HG02938 (cell line): ENCODE measurements around the gene KCP.
"Not testable (repeated sequence)": the region's sequence is repeated elsewhere in the genome, so short reads cannot be mapped to it uniquely, and the experiment has no call there.

Experiments used
- ATAC-seq: cut with Tn5 transposase; IDR thresholded peaks from one replicate; pipeline ENCODE4 v1.9.1; 2021; ENCODE audit warnings: mild to moderate bottlenecking, moderate library complexity; ENCODE audit not compliant: unreplicated experiment

The KCP gene

DNA sequence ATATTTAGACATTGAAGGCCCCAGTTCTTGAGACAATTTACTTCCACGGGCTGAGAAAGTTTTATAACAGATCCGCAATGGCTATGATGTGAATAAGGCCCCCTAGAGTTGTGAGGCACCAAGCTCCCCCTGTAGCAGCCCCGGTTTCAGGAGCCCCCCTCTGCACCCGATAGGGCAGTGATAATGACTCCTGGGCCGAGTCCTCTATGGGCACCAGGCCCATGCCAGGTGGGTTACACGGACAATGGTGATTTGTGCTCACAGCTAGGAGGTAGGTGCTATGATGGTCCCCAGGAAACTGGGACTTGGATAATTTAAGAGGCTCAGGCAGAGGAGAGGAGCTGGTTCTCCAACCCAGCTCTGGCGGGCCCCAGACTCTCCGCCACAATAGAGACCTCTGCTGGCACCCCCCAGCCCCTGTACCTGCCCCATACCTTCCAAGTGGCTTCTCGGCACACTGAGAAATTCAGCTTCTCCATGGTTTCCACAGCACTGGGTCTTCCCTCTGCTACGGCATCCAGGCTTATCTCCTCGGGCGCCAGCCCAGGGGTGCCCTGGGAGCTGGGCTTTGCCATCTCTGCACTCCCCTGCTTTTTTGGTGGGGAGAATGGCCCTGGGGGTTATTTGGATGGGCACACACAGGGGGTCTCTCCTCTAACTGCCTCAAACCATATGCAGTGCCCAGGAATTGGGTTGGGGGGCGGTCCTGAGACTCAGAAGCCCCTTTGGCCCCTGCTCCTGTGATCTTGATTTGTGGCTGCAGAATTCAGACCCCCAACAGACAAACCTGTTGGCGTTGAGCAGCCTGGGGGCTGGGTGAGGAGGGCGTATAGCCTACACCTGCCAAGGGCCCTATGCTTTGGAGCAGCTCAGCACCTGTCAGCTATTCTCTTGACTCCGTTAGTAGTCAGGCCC lies 12.2 kb upstream of the KCP start:
- ATAC-seq: no peak

DNA sequence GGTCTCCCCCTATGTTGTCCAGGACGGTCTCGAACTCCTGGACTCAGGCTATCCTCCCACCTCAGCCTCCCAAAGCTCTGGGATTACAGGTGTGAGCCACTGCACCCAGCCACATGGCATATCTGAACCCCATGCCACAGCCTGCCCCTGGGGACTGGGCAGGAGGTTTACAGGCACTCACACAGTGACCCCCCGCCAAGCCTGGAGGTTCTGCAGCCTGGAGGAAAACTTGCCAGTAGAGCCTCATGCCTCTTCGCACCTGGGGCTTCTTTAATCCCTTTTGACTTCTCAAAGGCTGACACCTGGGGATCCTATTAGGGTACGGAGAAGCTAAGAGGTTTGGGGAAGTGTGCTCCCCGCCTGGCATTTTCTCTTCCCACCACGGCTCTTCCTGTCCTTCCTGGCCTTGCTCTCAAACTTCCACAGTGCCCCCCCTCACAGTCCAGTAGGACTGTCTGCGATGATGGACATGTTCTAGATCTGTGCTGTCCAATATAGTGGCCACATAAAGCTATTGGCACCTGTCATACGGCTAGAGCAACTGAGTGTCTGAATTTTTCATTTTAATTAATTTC lies 11.4 kb upstream of the KCP start:
- no peak for ATAC-seq

DNA sequence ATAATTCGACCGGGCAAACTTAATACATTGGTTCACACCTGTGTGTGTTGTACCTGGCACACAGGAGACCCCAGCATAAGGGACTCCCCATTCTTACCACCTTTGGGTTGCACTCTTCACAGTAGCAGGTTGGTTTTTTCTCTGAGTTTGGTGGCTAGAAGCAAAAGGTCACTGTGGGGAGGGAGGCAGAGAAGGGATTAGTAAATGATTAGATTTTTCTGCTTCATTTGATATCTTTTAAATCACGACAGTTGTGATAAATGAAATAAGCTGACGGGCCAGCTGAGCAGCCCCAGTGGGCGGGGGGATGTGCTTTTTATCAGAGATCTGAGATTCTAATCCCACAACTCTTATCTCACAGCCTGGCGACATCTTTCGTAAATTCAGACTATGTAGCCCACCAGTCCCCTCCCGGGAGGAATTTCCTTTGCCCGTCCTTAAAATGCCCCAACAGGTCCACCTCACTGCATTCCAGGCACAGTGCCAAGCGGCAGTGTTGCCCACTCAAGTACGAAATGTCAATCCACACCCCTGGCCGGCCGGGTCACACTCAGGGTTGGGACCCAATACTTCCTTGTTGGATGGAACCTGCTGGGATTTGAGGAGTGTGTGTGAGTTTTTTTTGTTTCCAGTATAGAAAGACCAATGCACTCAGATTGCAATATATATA lies 10.5 kb upstream of the KCP start:
- ATAC-seq: no peak

DNA sequence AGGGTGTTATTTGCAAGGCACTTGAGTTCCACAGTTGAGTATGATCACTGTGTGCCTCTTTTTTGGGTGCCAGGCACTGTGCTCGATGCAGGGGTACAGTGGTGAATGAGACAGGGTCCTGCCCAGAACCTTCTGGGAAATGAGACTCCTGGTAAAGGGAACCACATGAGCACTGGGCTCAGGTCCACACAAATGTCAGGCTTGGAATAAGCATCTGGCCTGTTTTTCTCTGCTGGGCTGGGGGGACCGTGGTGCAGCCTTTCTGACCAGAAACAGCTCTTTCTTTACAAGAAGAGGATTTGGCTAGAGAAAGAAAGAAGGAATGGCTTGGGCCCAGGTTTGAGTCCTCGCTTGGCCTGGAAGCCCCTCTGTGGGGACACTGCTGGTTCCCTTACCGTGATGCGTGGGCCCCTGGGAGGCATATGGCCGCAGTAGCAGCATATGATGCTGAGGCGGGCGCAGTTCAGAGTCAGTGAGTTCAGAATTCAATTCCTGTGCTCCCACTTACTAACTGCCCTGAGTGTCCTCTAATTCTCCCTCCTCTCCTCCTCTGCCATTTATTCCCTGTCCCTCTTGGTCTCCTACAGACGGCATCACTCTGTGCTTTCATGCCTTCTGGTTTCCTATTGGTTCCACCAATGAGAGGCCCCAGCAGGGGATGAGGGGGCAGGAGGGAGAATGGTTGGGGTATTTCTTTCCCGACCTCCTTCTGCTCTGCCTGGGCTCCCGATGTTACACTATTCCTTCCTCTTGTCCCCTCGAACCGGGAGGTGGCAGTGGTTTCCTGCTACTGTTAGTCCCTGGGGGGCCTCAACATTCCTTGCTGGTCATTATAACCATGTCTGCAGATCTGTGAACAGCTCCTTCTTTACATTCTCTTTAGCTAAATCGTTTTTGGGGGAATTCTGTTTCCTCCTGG lies 9.6 kb upstream of the KCP start:
- ATAC-seq: no peak

DNA sequence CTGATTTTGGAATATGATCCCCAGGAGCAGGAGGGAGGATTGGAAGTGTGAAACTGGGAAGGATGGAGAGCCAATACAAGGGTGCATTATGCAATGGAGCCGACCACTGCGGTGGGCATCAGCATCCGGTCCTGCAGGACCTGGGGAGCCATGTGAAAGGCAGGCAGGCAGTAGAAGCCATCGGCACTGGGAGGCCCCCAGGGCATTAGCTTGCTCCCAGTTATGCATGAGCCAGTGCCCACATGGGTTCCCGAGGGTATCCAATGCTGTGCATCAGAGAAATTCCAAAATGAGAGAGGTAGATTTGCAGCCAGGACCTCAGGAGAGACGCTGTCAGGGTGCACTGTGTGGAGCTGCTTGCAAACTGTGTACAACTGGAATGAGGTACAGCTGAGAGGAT lies 8.7 kb upstream of the KCP start:
- ATAC-seq: no peak

DNA sequence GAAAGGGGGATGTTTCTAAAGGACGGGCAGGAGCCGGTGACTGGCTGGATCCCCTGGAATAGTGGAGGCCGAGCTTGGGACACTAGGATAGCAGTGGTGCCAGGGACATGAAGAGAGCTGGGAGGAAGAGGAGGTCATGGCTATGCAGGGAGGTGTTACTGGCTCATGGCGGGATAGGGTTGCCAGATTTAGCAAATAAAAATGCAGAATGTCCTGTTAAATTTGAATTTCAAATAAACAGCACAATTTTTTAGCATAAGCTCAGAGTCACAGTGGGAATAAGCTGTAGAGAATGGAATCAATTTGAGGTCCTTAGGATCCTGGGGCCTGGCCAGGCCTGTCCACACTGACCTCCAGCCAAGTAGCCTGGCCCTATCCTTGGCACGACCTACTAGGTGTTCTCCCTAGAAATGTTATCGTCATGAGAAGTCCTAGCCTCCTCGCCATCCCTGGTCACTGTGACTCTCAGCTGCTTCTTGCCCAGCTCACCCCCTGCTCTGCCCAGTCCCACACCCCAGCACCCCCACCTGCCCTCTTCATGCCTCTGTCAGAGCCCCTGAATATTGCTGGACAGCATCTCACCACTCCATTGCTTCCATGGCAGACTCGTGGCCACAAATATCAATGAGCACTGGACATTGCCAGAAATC lies 7.6 kb upstream of the KCP start:
- ATAC-seq: no peak

DNA sequence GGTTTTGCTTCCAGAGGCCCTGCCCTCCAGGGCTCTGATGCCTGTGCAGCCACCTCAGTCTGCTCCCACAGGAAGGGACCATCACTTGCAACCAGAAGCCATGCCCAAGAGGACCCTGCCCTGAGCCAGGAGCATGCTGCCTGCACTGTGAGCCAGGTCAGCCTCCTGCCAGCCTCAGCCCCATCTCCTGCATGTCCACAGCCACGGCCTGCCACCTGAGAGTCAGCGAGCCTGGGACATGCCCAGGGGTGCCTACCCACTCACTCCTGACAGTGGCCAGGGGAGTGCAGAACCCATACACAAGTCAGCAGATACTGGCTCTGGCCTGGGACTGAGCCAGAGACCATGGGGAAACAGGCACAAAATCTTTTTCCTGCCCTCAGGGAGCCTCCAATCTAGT lies 6.6 kb upstream of the KCP start:
- no peak for ATAC-seq

DNA sequence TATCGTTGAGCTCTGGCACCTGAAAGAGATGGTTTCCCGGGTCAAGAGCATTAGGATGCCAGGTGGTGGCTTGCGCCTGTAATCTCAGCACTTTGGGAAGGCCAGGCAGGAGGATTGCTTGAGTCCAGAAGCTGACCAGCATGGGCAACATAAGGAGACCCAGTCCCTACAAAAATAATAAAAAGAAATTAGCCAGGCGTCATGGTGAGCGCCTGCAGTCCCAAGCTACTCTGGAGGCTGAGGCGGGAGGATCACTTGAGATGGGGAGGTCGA lies 6.1 kb upstream of the KCP start:
- ATAC-seq: no peak

DNA sequence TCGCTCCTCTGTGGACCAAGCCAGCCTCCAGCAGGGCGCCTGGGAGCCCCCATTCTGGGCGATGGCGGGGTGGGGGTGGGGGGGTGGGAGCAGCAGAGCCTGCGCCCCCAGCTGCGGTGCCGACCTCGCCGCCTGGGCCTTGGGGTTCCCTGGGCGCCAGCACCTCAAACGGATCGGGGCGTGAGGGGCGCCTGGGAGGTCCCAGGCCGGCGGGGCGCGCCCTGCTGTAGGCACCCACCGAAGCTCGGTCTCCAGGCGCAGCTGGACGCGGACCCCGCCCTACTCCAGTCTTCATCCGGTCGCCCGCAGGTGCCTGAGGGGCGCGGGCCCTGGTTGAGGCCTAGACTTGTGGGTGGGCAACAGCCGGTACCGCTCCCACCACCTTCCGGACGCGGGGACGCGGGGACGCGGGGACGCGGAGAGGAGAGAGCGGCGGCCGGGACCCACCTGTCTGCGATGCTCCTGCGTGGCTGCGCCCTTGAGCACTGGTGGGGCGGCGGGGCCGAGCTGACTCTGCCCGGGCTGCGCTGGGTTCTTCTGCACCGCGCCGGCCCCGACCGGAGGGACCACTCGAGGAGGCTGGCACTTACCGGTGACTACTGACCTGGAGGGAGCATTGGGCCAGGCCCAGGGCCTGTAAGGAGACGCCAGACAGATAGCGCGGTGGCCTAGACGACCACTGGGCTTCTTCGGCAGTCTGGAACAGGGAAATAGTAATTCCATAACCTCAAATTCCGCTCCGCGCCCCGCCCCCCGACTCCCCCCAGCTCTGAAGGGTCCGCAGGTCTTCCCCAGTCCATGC lies 5.5 kb upstream of the KCP start:
- ATAC-seq: no peak

DNA sequence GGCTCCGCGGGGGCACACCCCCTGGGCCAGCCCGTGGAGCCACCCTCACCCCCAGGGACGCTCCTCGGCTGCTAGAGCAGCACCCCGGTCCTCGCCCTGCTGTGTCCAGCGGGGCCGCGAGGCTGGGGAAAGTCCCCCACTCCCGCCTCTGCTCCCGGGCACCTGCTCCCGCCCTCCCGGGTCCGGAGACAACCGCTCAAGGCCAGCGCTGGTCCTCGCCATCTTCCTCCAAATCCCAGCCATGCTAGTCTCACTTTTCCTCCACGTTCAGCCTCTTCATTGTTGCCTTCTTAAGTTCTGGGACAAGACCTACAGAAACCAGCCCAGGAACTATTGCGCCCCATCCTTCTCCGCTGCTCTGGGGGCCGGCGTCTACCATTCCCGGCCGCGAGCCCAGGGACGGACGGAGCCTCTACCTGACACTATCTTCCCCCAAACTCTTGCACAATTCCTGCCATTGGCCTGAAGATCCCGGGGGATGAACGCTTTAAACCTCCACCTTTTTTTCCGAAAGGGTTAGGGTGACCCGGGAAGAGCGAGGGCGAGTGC lies 4.8 kb upstream of the KCP start:
- no peak for ATAC-seq

DNA sequence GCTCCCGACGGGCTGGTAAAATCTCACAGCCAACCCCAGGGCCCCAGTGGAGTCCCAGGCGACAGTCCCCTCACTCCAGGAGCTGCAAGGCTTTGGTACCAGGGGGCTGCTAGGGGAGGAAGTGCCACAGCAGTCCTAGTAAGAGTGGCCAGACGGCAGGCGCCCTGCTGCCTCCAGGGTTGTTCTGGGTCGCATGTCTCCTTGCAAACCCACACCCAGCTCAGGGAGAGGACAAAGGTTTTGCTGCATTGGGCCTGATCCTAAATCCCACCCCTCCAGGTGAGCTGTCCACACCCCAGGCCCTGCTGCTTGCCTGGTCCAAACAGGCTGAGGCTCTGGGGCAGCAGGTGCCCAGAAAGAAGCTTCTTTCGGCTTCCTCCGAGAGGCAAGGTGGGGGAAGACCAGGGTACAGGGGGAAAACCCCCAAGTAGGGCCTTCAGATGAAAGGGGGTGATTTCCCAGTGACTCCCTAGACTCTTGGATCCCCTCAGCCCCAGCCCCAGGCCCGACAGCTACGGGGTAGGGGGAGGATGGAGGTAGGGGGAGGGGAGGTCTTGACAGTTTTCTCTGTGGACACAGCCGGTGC lies 4.2 kb upstream of the KCP start:
- peak; percentile 40 for ATAC-seq

DNA sequence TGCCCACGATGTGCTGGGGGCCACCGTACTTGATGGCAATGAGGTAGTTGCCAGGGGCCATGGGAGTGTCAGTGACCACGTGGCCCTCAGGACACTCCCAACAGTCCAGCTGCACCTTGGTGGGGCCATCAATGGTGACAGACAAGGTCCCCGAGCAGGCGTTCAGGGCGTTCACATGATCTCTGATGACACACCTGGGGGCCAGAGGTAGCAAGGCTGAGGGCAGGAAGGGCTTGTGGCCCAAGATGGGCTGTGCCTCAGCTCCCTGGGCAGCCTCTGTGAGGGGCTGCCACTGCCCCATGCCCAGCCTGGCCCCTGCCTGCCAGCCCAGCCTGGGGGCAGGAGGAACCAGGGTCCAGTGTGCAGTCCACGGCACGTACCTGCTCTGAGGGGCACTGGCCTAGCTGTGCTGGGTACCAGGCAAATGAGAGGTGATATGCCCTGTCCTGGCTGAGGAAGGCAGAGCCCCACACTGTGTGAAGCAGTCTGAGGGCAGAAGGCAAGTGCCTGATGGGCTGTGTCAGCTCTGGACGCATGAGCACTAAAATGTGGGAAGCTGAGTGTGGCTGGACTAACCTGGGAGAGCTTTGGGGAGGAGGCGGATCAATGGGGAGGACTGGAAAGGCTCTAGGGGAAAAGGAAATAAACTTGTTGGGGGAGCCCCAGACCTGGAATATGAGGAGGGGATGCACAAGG lies 3.5 kb upstream of the KCP start:
- ATAC-seq: no peak

DNA sequence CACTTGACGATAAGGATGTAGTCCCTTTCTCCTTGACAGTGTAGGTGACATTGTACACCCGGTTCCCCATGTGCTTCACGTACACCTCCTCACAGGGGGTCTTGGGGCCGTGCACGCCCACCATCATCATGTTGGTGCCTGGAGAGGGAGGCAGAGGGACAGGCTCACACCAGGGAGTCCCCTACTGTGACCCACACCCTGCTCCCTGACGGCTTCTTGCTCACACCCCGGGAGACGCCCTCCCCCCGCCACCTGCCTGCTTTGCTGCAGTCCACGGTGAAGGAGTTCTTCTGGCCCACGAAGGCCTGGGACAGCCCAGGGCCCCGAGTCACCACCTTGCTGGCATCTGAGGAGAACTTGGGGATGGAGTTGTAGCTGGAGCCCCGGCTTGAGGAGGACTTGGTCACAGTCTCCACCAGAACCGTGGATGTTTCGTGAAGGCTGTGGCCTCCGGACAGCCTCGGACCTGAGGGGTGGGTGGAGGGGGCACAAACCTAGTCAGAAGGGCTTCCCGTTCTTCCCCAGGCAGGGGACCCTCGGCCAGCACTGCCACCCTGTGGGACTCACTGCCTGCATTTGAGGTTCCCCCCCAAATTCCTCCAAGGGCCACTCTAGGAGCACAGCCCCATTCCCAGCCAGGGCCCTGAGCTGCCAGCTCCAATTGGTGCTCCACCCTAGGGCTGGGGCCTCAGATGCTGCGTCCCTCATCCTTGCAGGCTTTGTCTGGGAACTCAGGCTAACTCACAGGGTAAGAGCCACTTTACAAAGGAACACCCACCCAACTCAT lies 2.4 kb upstream of the KCP start:
- ATAC-seq: not testable (repeated sequence)

DNA sequence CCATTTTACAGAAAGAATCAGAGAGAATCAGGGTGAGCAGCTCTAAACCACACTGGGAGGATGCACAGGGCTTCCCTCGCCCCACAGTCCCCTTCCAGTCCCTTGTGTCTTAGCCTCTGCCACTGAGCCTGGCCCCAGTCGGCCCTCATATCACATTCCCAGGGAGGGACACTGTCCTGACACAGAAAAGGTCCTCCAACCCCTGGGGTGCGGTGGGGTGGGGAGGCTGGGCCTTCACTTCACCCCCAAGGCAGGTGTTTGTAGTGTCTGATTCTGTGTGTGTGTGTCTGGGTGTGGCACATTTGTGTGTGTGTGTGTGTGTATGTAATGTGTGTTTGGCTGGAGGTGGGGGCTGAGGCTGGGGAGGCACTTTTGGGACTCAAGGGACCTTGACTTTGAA lies 1.8 kb upstream of the KCP start:
- ATAC-seq: no peak

DNA sequence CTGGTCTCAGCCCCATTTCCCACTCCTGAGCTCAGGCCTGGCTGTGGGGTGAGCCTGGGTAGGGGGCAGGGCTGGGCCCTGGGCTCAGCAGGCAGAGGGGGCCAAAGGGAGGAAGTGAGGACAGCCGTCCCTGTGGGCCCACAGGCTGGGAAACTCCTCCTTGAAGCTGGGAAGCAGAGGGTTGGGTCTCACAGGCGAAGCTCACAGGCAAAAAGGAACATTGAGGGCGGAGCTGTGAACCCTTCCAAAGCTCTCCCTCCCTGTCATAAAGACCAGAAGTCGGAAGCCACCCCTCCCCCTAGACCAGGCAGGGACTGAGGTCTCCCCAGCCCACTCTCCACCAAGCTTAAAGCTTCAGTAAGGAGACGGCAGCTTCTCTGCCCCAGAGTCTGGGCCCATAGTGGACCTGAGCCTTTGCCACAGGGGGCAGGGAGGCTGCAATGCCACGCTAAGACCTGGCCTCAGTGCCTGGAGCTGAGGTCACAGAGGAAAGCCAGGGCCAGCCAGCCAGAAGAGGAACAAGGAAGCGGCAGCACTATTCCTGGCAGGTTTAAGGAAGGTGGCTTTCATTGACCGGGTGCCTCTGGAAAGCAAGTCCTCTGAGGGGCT lies 1.0 kb upstream of the KCP start:
- no peak for ATAC-seq

DNA sequence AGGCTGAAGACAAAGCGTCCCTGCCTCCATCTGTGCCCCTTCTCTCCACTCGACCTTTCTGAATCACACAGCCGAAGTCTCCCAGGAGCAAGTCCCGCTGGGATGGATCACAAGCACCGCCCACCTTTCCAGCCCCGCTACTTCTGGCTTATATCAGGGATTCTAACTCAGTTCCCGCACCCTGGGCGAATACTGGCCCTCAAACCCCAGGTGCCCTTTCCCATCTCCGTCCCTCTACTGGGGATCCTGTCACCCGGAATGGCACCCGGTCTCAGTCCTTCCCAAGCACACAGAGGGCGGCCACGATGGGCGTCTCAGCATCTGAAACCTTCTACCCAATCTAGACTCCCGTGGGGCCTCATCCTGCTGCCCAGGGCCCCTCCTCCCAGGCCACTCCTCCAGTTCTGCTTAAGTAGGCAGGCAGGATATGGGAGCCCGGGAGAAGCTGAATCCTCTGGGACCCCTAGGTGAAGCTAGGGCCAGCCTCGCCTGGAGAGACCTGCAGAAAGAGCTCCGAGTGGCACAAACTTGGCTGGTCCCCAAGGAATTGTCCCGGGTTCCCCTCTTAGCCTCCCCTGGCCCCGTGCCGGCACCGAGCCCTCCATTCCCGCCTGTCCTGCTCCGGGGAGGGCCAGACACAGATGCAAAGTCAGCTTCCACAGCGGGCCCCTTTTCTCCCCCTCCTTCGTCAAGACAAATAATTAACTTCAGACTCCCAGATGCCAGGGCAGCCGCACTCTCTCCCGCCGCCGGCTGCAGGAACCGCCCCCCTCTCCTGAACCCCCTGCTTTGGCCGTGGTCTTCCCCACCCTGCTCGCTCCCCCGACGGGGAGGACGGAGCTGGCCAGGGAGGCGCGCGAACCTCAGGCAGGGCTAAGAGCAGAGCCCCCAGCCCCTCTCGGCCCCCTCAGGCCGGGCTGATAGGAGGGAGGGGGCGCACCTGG lies 612 bp downstream of the KCP start:
- ATAC-seq: no peak
